Muscle layer of colon (tissue), 2 donors: ENCODE measurements around the gene SFXN4.
A peak's percentile ranks its signal among the peaks of the same experiment; 100 is the strongest.
"Not testable (repeated sequence)": the region's sequence is repeated elsewhere in the genome, so short reads cannot be mapped to it uniquely, and the experiment has no call there.

Experiments used
- H3K27ac ChIP-seq: one replicate; pipeline ENCODE4 v1.7.0; 2013; ENCODE audit warnings: low read depth, mild to moderate bottlenecking, low read length, moderate library complexity
- H3K27me3 ChIP-seq, 2 donors: one replicate each; pipeline ENCODE4 v1.7.0; 2013; ENCODE audit warnings: low read length in 2 of 2, mild to moderate bottlenecking in 2 of 2; ENCODE audit not compliant: insufficient read depth in 2 of 2, control insufficient read depth in 1 of 2
- H3K36me3 ChIP-seq: one replicate; pipeline ENCODE4 v1.7.0; 2013; ENCODE audit warnings: mild to moderate bottlenecking, low read length; ENCODE audit not compliant: insufficient read depth
- H3K4me1 ChIP-seq: one replicate; pipeline ENCODE4 v1.7.0; 2013; ENCODE audit warnings: mild to moderate bottlenecking, low read length; ENCODE audit not compliant: insufficient read depth
- H3K4me3 ChIP-seq, 2 donors: one replicate each; pipeline ENCODE4 v1.7.0; 2013; ENCODE audit warnings: low read length in 2 of 2, low read depth in 1 of 2, mild to moderate bottlenecking in 1 of 2, moderate library complexity in 1 of 2
- H3K9ac ChIP-seq: one replicate; pipeline ENCODE4 v1.7.0; 2013; ENCODE audit warnings: low read length
- H3K9me3 ChIP-seq: one replicate; pipeline ENCODE4 v1.7.0; 2013; ENCODE audit warnings: mild to moderate bottlenecking, low read length
- donor health status: abdominal sarcoma.
- donor health status: Adenocarcinoma of cecum.

Gene SFXN4

DNA sequence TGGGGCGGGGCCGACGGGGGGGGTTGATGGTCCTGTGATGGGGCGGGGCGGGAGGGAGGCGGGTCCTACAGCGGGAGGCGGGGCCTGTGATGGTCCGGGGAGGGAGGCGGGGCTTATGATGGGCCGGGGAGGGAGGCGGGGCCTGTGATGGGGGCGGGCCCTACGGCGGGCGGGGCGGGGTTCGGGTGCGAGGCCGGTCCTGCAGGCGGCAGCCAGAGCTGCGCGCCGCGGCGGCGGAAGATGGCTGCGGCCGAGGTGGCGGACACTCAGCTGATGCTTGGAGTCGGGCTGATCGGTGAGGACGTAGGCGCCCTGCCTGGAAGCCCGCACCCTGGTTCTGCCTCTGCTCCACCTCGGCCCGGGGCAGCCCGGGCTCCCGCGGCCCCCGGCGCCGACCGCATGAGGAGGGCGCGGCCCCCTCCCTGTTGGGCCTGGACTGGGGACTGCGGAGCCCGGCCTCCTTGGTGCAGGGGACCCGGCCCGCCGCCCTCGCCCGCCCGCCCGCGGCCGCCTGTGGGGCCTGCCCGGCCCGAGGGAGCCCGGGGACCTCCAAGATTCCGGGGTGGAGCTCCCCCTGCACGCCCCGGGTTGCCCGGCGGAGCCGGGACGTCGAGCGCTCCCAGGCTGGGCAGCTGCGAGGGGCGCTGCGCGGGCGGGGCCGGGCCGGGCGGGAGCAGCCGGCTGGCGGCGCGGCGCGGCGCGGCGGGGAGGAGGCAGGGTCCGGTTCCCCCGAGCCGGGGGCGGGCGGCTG is 61.4 kb downstream of the SFXN4 start, which contains the start of gene DENND10:
Gene DENND10 (plus strand): TSS at position 211 of the 751 bp plus-strand sequence. CDS start 30 bp downstream, at position 241.
- Histone ChIP-seq H3K27ac (peak within 1 kb of the TSS; percentile 58), H3K9ac (no peak within 1 kb of the TSS), H3K4me1 (peaks cover 8% of the 10 kb centered on the region), H3K4me3 (peak within 1 kb of the TSS; percentile 55 to 61), H3K27me3 (no peaks in the 10 kb centered on the region), H3K36me3 (peaks cover 4% of the 10 kb centered on the region), H3K9me3 (no peaks in the 10 kb centered on the region)

DNA sequence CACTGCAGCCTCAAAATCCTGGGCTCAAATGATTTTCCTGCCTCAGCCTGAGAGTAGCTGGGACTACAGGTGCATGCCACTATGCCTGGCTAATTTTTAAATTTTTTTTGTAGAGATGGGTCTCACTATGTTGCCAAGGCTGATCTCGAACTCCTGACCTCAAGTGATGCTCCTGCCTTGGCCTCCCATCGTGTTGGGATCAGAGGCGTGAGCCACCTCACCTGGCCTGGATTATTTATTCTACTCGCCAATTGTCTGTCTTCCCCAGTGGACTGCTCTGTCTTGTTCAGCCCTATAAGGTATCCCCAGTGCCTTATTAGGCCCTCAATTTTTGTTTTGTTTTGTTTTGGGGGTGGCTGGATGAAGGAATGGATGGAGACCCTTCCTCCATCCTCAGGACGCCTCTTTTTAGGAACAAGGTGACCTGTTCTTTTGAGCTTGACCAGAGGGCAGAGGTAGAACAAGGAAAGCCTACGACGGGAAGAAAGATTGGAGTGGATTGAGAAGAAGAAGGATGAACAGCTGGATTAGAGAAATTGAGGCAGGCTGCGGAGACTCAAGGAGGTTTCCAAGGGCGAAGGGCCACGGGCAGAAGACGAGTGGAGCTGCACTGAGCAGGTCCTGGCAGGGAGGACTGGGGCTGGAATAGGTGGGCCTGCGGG is 62.1 kb downstream of the SFXN4 start:
- Histone ChIP-seq H3K36me3 (peaks cover 4% of the 10 kb centered on the region), H3K9ac (no peak overlapping the region), H3K4me3 (no peak overlapping the region), H3K4me1 (peaks cover 8% of the 10 kb centered on the region), H3K27me3 (no peaks in the 10 kb centered on the region), H3K27ac (peak overlapping the region; percentile 32), H3K9me3 (no peaks in the 10 kb centered on the region)

DNA sequence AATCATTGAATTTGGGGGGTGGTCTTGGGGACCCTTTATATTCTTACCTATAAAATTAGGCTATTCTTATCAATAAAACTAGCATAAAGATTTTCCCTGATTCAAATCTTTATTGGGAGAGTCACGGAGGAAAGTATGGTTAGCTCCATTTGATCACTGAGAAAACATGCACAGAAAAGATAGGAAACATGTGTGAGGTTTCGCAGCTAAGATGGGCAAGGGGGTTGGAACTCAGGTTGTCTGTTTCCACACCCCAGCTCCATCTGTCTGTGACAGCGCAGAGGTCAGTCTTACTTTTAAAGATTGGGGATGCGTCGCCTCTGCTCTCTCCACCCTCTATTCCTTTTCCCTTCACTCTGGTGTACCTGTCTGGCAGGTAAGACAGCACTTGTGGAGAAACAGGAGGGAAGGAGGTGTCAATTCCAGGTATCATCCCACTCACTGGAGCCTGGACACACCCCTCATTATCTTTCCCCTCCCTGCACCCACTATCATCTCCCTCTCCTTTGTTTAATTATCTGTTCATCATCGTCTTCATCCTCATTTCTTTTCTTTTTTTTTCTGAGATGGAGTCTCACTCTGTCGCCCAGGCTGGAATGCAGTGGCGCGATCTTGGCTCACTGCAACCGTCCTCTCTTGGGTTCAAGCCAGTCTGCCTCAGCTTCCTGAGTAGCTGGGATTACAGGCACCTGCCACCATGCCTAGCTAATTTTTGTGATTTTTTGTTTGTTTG is 64.0 kb downstream of the SFXN4 start:
- Histone ChIP-seq H3K4me3 (no peak overlapping the region), H3K4me1 (peaks cover 8% of the 10 kb centered on the region), H3K9ac (no peak overlapping the region), H3K9me3 (no peaks in the 10 kb centered on the region), H3K27ac (no peak overlapping the region), H3K36me3 (no peaks in the 10 kb centered on the region), H3K27me3 (no peaks in the 10 kb centered on the region)

GRCh38 chr10:119100434-119101238 is 64.9 kb downstream of the SFXN4 start:
- Histone ChIP-seq H3K27me3 (no peaks in the 10 kb centered on the region), H3K36me3 (no peaks in the 10 kb centered on the region), H3K9me3 (no peaks in the 10 kb centered on the region), H3K9ac (no peak overlapping the region), H3K4me1 (peaks cover 8% of the 10 kb centered on the region), H3K4me3 (no peak overlapping the region), H3K27ac (no peak overlapping the region)

- Histone ChIP-seq H3K36me3 (no peaks in the 10 kb centered on the region), H3K4me1 (no peaks in the 10 kb centered on the region), H3K9ac (no peak overlapping the region), H3K27ac (no peak overlapping the region), H3K9me3 (no peaks in the 10 kb centered on the region), H3K4me3 (no peak overlapping the region), H3K27me3 (no peaks in the 10 kb centered on the region)
Observed at GRCh38 chr10:119098576-119098975, 66.9 kb downstream of the SFXN4 start.

GRCh38 chr10:119096641-119097415 is 68.7 kb downstream of the SFXN4 start:
- not testable (repeated sequence) for H3K9ac ChIP-seq, H3K4me1 ChIP-seq, H3K9me3 ChIP-seq, H3K4me3 ChIP-seq, H3K27ac ChIP-seq, H3K36me3 ChIP-seq, H3K27me3 ChIP-seq

- Histone ChIP-seq H3K9ac (no peak overlapping the region), H3K27me3 (no peaks in the 10 kb centered on the region), H3K9me3 (no peaks in the 10 kb centered on the region), H3K4me1 (no peaks in the 10 kb centered on the region), H3K4me3 (no peak overlapping the region), H3K36me3 (no peaks in the 10 kb centered on the region), H3K27ac (no peak overlapping the region)
Observed at GRCh38 chr10:119095640-119096039, 69.9 kb downstream of the SFXN4 start.

- Histone ChIP-seq H3K9ac (no peak overlapping the region), H3K9me3 (no peaks in the 10 kb centered on the region), H3K27me3 (no peaks in the 10 kb centered on the region), H3K27ac (no peak overlapping the region), H3K4me1 (no peaks in the 10 kb centered on the region), H3K36me3 (no peaks in the 10 kb centered on the region), H3K4me3 (no peak overlapping the region)
Observed at GRCh38 chr10:119090968-119091367, 74.5 kb downstream of the SFXN4 start.
